ENCODE results near the gene NMNAT2. TPM values are rescaled to one million over a fixed set of nuclear protein-coding genes. Genes with fewer than 3 reads are reported as not detected.

Gene NMNAT2
- total and polyA plus RNA-seq, 2 of the 4 experiments (the other 2 are of a cell fraction): 0.36 to 2.4 TPM

GRCh38 chr1:183385340-183386144 is 32.6 kb downstream of the NMNAT2 start:
- H3K36me3 ChIP-seq (ENCODE audit: control insufficient read depth, insufficient read depth, low read length): no peaks in the 10 kb centered on the region
- WGBS, 2 experiments (ENCODE audit: extremely low coverage in 2 of 2, insufficient read length in 1 of 2): 37% methylated on average over 2 of the region's 6 CpGs; no CpG with 5 or more reads in 1 of the 2 experiments
- H3K79me1 ChIP-seq (ENCODE audit: low read depth in 1 of 2, low read length in 2 of 2): no peaks in the 10 kb centered on the region
- no peak for TF ChIP-seq MAFK (IDR thresholded peaks at IDR 0.05; ENCODE audit: low read depth, low read length)
- no peak for TF ChIP-seq MAZ (IDR thresholded peaks at IDR 0.05; ENCODE audit: borderline replicate concordance, low read depth, low read length)
- TF ChIP-seq CHD1 (IDR thresholded peaks at IDR 0.05; ENCODE audit: low read depth, low read length): no peak
- TF ChIP-seq BHLHE40 (IDR thresholded peaks at IDR 0.05; ENCODE audit: low read depth, low read length): no peak
- TF ChIP-seq RCOR1 (IDR thresholded peaks at IDR 0.05; ENCODE audit: insufficient replicate concordance, low read length): no peak
- no peak for TF ChIP-seq FOS (IDR thresholded peaks at IDR 0.05; ENCODE audit: low read depth, low read length)
- no peak for TF ChIP-seq RFX5 (IDR thresholded peaks at IDR 0.05; ENCODE audit: low read depth, low read length)
- TF ChIP-seq MXI1 (IDR thresholded peaks at IDR 0.05; ENCODE audit: borderline replicate concordance, low read depth, low read length): no peak
- TF ChIP-seq USF2 (IDR thresholded peaks at IDR 0.05; ENCODE audit: low read depth, low read length): no peak
- no peak for TF ChIP-seq CTCF (conservative IDR thresholded peaks at IDR 0.05; ENCODE audit: low read depth, low read length)
- TF ChIP-seq POLR2A (IDR thresholded peaks at IDR 0.05; ENCODE audit: low read depth, low read length): no peak
- TF ChIP-seq SMC3 (IDR thresholded peaks at IDR 0.05; ENCODE audit: low read depth, low read length): no peak
- TF ChIP-seq CEBPB (IDR thresholded peaks at IDR 0.05; ENCODE audit: low read depth, low read length): no peak
- no peak for TF ChIP-seq NFE2L2 (IDR thresholded peaks at IDR 0.05; ENCODE audit: low read depth, low read length)
- no peak for TF ChIP-seq ELK1 (IDR thresholded peaks at IDR 0.05; ENCODE audit: borderline replicate concordance, low read depth, low read length)

More at GRCh38 chr1:183385340-183386144, 32.6 kb downstream of the NMNAT2 start:
- no peak for ATAC-seq (ENCODE audit: low read depth)
- no peak overlapping the region for H2BK120ac ChIP-seq (ENCODE audit: low read depth, low read length)
- no peak overlapping the region for H2AK5ac ChIP-seq (ENCODE audit: low read depth, low read length)
- no peak overlapping the region for H2BK15ac ChIP-seq (ENCODE audit: low read depth, low read length)
- no peaks in the 10 kb centered on the region for H4K20me1 ChIP-seq (ENCODE audit: insufficient read depth, low read length)
- dilution Hi-C loops (cut with HindIII; ENCODE audit: low sequenced_read_pairs, unreplicated experiment) (no loop called here), in situ Hi-C loops (cut with MboI; ENCODE audit: low sequenced_read_pairs) (no loop called here), intact Hi-C loops (cut with micrococcal nuclease) (no loop called here)
- H4K8ac ChIP-seq (ENCODE audit: low read depth in 2 of 2, low read length in 2 of 2): no peak overlapping the region
- no peak overlapping the region for H2AK9ac ChIP-seq (replicated peaks; ENCODE audit: low read depth, low read length, poor library complexity)
- H3K4me3 ChIP-seq (ENCODE audit: insufficient read depth, low read depth, low read length): no peak overlapping the region
- no peak for DNase-seq
- H2BK20ac ChIP-seq (ENCODE audit: low read depth, low read length): no peak overlapping the region
- no TSS peak for BruUV-seq (replicated peaks)
- H4K5ac ChIP-seq (ENCODE audit: low read depth, low read length): no peak overlapping the region
- H2BK5ac ChIP-seq (ENCODE audit: low read depth, low read length, poor library complexity, severe bottlenecking): no peak overlapping the region
- no peak overlapping the region for H3K4me2 ChIP-seq (ENCODE audit: low read depth, low read length)
- H2AFZ ChIP-seq (replicated peaks; ENCODE audit: low read length, poor library complexity): no peak overlapping the region
- no peak overlapping the region for H3K4ac ChIP-seq (ENCODE audit: low read depth, low read length)
- H3K14ac ChIP-seq (replicated peaks; ENCODE audit: low read depth, low read length): no peak overlapping the region
- ChIA-PET CTCF (interaction anchor here (0.6 kb wide), 1 partner anchor 8 kb away, joined by 3 read pairs; no protein-coding TSS in a partner anchor), POLR2A (ENCODE audit: unreplicated experiment) (no interaction called here)
- H3K9ac ChIP-seq (ENCODE audit: low read depth, low read length): no peak overlapping the region
- H3K9me1 ChIP-seq (ENCODE audit: insufficient read depth, low read length): no peaks in the 10 kb centered on the region
- no peak overlapping the region for H4K91ac ChIP-seq (ENCODE audit: insufficient read depth, low read depth, low read length)
- no peak overlapping the region for H3K23ac ChIP-seq (ENCODE audit: low read depth, low read length)
- H3K27ac ChIP-seq (ENCODE audit: insufficient read depth, low read length): no peak overlapping the region
- H3K18ac ChIP-seq (ENCODE audit: low read depth, low read length): no peak overlapping the region
- peaks cover 15% of the 10 kb centered on the region for H3K27me3 ChIP-seq (ENCODE audit: control insufficient read depth, insufficient read depth, low read length)
- no peak overlapping the region for H3K56ac ChIP-seq (ENCODE audit: extremely low read depth, insufficient read depth, low read length)
- no peaks in the 10 kb centered on the region for H3K9me3 ChIP-seq (ENCODE audit: control insufficient read depth, insufficient read depth, low read length)
- no peaks in the 10 kb centered on the region for H3K4me1 ChIP-seq (ENCODE audit: control insufficient read depth, insufficient read depth, low read length)

Measured in IMR-90 (cell line).